Bronchial epithelial cell (primary cell): ENCODE data around the gene AKNAD1. TPM values are rescaled to one million over a fixed set of nuclear protein-coding genes. Genes with fewer than 3 reads are reported as not detected.

Experiments
- DNase-seq: peaks from one replicate; pipeline ENCODE4 v3.0.0-alpha.2; 2010; ENCODE audit warnings: low read depth
- FAIRE-seq: peaks from 2 replicates; lab custom pipeline; 2011; peaks lifted over from hg19 to GRCh38; lab: Jason Lieb, UNC
- H3K27me3 ChIP-seq: 2 replicates; pipeline ENCODE4 v1.5.1; 2011; ENCODE audit warnings: low read length; ENCODE audit not compliant: control insufficient read depth, insufficient read depth
- H3K36me3 ChIP-seq: 2 replicates; pipeline ENCODE4 v1.5.1; 2011; ENCODE audit warnings: low read length; ENCODE audit not compliant: control insufficient read depth, insufficient read depth
- H3K4me3 ChIP-seq: 2 replicates; pipeline ENCODE4 v1.5.1; 2011; ENCODE audit warnings: mild to moderate bottlenecking, low read depth, low read length, control low read depth
- total RNA-seq: library from RNA; depleted of rRNA; stranded (reverse); fragments of >200 nt; gene quantifications from 2 replicates; pipeline ENCODE4 v1.2.1, GENCODE V29; 2014
- TF ChIP-seq, protein P1 (sequence below): IDR thresholded peaks from 2 replicates; pipeline ENCODE4 v1.5.1; 2011; ENCODE audit warnings: mild to moderate bottlenecking, moderate library complexity, low read length, control low read depth, inconsistent platforms; ENCODE audit not compliant: insufficient read depth, severe bottlenecking

The AKNAD1 gene
- total RNA-seq, 1 donor from 2014 or later, result not detected

DNA sequence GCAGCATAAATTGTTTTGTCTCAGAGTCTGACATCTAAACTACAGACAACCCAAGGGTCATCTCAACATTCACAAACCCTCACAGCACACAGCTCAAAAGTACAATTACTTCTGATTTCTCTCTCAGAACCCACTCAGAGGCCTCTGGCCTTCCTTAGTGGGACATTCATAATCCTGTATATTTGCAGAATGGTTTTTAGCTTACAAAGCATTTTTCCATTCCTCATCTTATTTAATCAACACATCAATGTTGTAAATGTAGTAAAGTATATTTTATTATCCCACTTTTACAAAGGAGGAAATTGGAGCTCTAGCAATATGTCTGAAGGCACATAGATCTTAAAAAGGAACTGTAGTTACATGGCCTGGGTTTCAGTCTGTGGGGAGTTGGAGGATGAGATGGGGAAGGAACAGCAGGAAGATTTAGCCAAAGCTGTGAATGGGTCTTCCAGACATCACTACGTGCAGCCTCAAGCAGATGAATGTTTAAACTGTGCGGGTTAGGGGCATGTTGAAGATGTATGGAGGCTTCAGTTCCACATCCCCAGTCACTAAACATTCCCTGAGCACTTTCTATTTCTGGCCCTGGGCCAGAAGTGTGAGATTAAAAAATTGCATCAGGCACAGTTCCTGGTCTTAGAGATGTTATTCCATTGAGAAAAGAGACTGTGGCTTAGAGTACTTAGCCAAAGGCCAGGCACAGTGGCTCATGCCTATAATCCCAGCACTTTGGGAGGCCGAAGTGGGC lies 13.3 kb downstream of the AKNAD1 start:
- Histone ChIP-seq H3K36me3 (no peaks in the 10 kb centered on the region), H3K27me3 (no peaks in the 10 kb centered on the region), H3K4me3 (no peak overlapping the region)
- DNase-seq (no peak), FAIRE-seq (no peak)
- TF ChIP-seq, protein P1, sequence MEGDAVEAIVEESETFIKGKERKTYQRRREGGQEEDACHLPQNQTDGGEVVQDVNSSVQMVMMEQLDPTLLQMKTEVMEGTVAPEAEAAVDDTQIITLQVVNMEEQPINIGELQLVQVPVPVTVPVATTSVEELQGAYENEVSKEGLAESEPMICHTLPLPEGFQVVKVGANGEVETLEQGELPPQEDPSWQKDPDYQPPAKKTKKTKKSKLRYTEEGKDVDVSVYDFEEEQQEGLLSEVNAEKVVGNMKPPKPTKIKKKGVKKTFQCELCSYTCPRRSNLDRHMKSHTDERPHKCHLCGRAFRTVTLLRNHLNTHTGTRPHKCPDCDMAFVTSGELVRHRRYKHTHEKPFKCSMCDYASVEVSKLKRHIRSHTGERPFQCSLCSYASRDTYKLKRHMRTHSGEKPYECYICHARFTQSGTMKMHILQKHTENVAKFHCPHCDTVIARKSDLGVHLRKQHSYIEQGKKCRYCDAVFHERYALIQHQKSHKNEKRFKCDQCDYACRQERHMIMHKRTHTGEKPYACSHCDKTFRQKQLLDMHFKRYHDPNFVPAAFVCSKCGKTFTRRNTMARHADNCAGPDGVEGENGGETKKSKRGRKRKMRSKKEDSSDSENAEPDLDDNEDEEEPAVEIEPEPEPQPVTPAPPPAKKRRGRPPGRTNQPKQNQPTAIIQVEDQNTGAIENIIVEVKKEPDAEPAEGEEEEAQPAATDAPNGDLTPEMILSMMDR, result no peak

DNA sequence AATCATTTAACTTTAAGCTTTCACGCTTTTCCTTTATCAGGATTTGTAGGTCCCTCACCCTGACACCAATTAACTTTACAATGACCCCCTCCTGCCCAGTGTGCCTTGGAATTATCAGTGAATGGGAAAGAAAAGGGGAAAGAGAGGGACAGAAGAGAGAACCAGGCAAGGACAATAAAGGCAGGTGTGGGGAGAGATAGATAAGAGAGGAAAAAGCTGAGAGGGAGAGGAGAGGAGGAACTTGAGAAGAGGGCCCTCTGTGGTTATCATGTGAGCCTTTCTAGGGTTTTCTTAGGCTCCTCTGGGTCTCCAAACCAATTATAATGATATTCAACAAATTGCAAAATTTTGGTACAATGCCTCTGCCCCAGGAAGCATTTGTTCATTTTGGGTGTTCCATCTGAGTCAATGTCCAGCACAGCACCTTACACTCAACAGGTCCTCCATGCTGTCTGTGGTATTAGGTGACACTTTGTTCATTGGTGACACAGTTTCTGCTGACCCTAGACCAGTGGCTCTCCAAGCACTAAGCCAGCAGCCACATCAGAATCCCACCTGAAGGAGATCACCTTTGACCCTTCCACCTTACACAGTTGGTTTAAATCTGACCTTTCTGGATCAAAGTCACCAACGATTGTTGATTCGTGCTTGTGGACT lies 14.2 kb downstream of the AKNAD1 start:
- DNase-seq (no peak), FAIRE-seq (no peak)
- Histone ChIP-seq H3K36me3 (no peaks in the 10 kb centered on the region), H3K4me3 (no peak overlapping the region), H3K27me3 (no peaks in the 10 kb centered on the region)
- TF ChIP-seq, protein P1, result no peak

DNA sequence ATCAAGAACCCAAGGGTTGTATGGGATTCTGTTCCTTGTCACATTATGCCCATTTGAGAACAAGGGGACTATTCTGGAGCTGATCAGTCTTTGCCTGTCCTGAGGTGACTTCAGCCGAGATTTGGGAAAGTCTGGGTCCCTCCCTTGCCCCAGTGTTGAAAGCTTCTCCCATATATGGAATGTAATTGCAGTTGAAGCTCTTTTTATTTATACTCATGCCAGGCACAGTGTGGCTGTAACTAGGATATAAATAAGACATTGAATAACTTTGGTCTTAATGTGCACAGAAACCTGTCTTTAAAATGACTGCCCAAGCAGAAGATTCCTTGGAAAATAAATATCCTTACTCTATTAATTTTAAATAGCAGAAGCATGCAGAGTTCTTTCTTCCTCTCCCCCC lies 15.2 kb downstream of the AKNAD1 start:
- DNase-seq, result no peak
- no peak for FAIRE-seq
- Histone ChIP-seq H3K27me3 (no peaks in the 10 kb centered on the region), H3K36me3 (no peaks in the 10 kb centered on the region), H3K4me3 (no peak overlapping the region)
- TF ChIP-seq, protein P1, result no peak

DNA sequence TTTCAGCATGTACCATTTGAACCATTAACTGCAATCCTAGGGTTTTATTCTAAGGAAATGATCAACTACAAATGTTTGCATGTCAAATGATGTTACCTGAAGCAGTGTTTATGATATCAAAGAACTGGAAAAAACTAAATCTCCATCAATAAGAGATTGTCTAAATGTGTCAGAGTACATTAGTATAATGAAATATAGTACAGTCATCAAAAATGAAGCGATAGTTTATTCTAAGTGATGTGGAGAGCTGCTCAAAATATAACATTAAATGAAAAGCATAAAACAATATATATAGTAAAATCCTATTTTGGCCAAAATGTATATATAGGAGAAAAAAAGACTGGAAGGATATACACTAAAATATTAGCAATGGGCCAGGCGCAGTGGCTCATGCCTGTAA lies 24.0 kb downstream of the AKNAD1 start:
- Histone ChIP-seq H3K36me3 (no peaks in the 10 kb centered on the region), H3K27me3 (no peaks in the 10 kb centered on the region), H3K4me3 (no peak overlapping the region)
- FAIRE-seq (no peak), DNase-seq (no peak)
- TF ChIP-seq, protein P1, result no peak

DNA sequence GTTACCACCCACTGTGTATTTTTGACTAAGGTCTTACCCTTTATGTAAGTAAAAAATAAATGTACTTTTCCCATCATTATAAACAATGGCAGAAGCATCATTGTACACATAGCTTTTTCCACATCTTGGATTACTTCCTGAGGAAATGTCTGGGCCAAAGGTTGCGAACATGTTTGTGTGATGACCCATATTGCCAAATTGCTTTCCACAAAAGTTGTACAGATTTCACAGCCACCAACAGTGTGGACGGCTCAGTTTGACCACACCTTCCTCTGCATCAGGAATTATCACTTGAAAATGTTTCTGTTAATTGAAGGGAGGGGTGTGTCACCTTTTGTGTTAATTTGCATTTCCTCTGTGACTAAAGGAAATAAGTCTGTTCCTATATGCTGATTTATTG lies 25.7 kb downstream of the AKNAD1 start:
- TF ChIP-seq, protein P1, result no peak
- FAIRE-seq, result no peak
- DNase-seq, result peak; percentile 47
- Histone ChIP-seq H3K36me3 (no peaks in the 10 kb centered on the region), H3K4me3 (no peak overlapping the region), H3K27me3 (no peaks in the 10 kb centered on the region)
